GM21423 (cell line): Measurements from ENCODE around the gene PSD4.

Source experiments
- ATAC-seq: cut with Tn5 transposase; IDR thresholded peaks from one replicate; pipeline ENCODE4 v1.9.1; 2021; ENCODE audit warnings: mild to moderate bottlenecking, moderate library complexity; ENCODE audit not compliant: unreplicated experiment

PSD4 gene

DNA sequence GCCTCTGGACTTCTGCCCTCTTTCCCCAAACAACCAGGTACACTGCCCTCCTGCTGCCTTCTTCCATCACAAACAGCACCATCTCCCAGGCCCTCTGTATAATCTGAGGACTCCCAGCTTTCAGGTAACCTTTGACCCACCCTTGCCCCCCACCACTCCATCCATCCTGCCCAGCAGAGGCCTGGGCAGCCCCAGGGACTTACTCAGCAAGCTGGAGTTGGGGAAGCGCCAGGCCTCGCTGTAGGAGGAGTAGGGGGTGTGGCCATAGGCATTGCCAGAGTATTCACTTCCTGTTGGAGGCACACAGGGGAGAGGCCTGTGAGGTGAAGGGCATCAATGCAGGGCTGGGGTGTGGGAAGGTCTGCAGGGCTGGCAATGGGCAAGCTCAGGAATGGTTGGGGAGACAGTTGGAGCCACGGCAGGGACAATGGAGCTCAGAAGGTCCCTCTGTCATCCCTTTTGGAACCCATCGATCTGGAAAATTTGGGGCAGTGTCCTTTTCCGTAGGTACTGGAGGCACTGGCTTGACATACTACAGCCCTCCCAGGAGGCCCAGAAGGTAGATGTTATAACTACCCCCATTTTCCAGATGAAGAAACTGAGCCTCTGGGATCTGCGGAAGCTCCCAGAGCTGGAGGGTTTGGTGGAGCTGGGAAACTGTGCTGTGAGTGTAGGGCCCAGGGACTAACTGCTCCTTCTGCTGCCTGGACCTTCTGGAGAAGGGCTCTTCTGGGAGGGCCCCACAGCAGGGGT, 46.3 kb downstream of the PSD4 start:
- ATAC-seq, result no peak

DNA sequence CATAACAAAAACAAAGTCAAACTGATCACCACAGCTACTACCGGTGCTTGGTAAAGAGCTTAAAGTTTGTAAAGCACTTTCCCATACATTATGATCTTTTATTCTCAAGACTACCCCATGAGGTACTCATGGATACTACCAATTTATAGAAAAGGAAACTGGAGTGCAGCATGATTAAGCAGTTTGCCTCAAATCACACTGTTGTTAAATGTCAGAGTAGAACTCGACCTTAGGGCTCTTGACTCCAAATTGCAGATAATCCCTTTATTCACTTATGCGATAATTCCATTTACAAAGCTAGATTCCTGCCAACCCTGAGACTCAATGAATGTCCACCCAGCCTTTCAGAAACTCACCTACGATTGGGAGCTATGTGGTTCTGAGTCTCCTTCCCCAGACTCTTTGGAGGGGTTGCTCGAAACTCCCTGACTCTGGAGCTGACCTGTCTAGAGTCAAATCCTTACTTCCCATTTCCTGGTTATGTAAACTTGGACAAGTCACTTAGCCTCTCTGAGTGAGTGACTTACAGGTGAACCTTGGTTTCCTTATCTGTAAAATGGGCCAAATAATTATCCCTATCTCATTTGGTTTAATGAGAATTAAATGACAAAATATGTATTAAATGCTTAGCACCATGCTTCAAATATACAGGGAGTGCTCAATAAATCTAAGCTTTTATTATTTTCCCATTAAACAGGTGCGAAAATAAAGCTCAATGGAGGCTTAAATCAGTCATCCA, 47.4 kb downstream of the PSD4 start:
- ATAC-seq, result no peak

DNA sequence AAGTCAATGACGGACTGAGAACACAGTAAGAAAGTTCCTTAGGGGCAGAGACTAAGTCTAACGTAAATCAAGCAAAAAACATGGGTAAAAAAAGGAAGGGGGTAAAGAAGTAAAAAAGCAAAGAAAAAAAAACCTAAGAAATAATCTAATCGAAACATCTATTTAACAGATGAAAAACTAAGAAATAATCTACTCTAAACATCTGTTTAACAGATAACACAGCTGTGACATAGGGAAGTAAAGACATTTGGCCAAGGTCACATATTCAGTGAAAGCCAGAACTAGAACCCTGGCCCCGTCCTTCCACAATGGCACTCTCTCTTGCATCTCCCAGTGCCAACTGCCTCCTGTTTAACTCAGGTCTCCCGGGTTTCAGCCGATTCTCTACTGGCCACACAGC, 48.1 kb downstream of the PSD4 start:
- ATAC-seq, result no peak

DNA sequence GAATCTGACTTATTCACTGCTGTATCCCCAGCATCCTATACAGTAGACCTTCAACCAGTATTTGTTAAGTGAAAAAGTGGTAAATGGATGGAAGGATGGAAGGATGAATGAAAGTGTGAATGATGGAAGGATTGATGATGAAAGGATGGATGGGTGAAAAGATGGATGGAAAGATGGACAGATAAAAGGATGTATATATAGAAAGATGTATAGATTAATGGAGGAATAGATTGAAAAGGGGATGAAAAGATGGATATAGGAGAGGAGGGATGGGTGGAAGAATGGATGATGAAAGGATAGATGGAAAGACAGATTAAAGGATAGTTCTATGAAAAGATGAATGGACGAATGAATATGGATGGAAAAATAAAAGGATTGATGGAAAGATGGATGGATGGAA, 50.0 kb downstream of the PSD4 start:
- no peak for ATAC-seq

- ATAC-seq, result no peak
Observed at GRCh38 chr2:113224647-113225236, 51.0 kb downstream of the PSD4 start.

DNA sequence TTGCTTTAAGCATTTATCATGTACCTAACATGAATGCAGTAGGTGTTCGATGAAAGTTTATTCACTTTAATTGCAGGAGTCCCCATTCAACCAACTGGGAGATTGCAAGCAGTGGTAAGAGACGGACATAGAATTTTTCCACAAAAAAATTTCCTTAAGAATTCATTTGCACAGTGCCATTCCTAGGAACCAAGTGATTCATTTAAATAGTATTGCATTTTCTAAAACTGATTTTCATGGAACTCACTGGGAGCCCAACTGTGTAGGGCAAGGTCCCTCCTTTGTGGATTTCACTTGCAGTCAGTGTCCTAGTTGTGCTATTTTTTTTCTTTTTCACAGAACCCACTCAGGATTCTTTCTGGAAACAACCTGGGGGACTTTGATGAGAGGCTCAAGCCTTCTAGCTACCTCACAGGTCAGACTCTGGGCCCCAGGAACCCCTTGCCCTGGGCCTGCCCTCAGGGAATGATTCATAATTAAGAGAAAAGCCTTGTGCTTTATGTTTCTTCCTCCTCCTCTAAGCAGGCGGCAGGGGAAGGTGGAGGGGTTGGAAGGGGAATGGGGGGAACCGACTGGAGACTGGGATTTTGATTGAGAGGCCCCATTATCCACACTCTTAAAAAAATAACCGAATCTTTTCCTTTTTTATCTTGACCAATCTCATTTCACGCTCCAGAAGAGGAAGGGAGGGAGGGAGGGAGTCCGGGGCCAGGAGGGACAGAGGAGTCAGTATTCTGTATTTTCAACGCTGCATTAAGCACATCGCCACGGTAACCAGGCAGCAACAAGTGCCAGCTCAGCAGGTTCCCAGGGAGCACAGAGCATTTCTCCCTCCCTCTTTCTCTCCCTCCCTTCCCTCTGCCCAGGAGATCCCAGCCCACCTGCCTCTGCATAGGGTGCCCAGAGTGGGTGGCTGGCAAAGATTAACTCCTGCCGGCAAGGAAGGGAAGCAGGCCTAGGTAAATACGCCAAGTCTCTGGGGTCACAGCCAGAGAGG, 51.8 kb downstream of the PSD4 start:
- no peak for ATAC-seq

DNA sequence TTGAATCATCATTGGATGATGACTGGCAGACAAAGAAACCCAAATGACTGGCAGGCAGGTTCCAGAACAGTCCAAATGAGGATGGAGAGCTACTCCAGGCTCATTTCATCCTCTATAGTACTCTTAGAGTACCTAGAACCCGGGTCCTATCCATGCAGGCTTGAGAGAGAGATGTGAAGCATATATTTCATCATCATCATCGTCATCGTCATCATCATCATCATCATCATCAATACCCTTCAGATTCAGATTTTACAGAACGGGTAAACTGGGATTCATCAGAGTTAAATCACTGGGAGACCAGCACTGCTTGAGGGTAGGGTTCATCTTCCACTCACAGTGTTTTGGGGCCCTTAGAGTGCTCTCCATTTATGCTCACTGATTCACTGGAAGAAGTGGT, 52.7 kb downstream of the PSD4 start:
- ATAC-seq, result no peak

- no peak for ATAC-seq
Observed at GRCh38 chr2:113227290-113227689, 53.5 kb downstream of the PSD4 start.

- ATAC-seq, result no peak
Observed at GRCh38 chr2:113227698-113228097, 53.9 kb downstream of the PSD4 start.

DNA sequence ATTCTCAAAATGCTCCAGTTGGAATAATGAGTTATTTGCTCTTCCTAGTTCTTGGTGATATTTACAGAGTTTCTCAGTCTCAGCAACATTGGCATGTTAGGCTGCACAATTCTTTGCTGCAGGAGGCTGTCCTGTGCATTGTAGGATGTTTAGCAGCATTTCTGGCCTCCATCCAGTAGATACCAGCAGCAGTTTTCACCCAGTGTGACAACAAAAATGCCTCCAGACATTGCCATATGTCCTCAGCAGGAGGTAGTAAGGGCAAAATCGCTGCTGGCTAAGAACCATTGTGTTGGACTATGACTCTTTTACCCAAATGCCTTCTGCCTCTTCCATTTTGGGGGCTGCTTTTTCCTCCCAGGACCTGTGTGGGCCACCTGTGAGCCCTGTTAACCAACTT, 54.6 kb downstream of the PSD4 start:
- ATAC-seq, result no peak

DNA sequence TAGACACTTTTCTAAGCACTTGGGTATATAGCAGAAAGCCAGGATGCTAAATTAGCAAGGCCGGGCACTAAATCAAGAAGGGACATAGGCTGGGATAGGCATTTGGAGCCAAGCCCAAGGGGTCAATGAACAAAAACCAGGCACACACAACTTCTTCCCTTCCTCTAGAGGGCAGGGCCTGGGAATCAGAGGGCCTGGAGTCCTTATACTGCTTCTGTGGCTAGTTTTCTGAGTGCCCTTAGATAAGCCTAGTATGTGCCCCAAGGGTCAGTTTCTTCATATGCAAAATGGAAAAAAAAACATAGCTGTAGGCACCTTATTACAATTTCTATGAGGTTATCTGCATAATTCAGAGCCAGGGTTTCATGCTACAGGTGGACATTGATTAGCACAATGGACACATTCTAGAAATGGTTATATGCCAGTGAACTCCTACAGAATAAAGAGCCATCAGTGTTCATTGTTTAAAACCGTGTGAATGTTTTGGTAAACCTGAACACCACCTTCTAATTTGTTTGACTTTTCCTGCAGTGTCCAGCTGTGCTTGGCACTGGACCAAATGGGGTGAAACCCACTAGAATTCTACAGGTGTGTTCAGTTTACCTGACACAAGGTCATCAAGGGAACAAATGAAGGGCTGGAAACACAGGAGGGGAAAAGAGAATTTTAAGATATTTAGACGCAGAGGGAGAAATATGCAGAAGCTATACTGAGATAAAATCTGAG, 55.4 kb downstream of the PSD4 start:
- ATAC-seq, result no peak

- ATAC-seq, result no peak
Observed at GRCh38 chr2:113229795-113230194, 56.0 kb downstream of the PSD4 start.

GRCh38 chr2:113230531-113230930, 56.8 kb downstream of the PSD4 start:
- ATAC-seq, result no peak

- ATAC-seq, result no peak
Observed at GRCh38 chr2:113231064-113231463, 57.3 kb downstream of the PSD4 start.

- no peak for ATAC-seq
Observed at GRCh38 chr2:113232123-113232522, 58.4 kb downstream of the PSD4 start.

DNA sequence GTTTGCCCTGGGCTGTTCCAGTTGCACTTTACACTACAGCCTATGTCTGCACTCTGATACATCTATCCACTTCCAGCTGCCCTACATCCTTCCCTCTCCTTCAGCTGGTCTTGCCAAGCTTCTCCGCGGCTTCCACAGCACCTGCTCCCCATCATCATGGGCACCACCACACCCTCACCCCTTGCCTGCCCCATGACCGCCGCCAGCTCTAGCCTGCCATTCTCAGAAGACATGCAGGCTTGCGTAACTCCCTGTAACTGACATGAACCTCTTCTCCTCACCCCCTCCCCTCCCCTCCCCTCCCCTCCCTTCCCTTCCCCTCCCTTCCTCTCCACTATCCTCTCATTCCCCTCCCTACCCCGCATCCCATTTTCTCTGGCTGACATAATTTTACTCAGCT, 59.0 kb downstream of the PSD4 start:
- ATAC-seq, result no peak

- ATAC-seq, result no peak
Observed at GRCh38 chr2:113233593-113234550, 60.1 kb downstream of the PSD4 start.

- no peak for ATAC-seq
Observed at GRCh38 chr2:113234721-113235346, 61.1 kb downstream of the PSD4 start.
